LNCAP (cell line): ENCODE data around the gene SNX25.

Source experiments
- TF ChIP-seq, protein P1 (sequence below): fragments of 450-650 bp; IDR thresholded peaks from 2 replicates; pipeline ENCODE4 v1.5.1; 2017; ENCODE audit warnings: mild to moderate bottlenecking

The SNX25 gene

DNA sequence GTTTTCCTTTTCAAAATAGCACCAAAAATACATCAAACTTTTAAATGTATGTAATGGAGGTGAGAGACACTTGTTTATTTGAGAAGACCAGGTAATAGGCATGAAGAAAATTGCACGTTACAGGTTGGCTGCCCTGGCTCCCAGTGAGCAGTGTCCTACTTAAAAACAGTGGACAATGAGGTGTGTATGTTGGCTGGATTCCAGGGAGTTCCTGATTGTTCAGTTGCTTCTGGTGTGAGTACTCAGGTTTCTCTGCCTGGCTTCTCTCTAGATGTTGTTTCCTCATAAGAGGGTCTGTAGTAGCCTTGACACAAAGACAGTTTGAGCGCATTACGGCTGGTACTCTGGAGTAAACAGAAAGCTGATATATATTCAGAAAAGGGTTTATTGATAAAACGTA, 29.4 kb downstream of the SNX25 start:
- TF ChIP-seq, protein P1, sequence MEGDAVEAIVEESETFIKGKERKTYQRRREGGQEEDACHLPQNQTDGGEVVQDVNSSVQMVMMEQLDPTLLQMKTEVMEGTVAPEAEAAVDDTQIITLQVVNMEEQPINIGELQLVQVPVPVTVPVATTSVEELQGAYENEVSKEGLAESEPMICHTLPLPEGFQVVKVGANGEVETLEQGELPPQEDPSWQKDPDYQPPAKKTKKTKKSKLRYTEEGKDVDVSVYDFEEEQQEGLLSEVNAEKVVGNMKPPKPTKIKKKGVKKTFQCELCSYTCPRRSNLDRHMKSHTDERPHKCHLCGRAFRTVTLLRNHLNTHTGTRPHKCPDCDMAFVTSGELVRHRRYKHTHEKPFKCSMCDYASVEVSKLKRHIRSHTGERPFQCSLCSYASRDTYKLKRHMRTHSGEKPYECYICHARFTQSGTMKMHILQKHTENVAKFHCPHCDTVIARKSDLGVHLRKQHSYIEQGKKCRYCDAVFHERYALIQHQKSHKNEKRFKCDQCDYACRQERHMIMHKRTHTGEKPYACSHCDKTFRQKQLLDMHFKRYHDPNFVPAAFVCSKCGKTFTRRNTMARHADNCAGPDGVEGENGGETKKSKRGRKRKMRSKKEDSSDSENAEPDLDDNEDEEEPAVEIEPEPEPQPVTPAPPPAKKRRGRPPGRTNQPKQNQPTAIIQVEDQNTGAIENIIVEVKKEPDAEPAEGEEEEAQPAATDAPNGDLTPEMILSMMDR, result no peak

DNA sequence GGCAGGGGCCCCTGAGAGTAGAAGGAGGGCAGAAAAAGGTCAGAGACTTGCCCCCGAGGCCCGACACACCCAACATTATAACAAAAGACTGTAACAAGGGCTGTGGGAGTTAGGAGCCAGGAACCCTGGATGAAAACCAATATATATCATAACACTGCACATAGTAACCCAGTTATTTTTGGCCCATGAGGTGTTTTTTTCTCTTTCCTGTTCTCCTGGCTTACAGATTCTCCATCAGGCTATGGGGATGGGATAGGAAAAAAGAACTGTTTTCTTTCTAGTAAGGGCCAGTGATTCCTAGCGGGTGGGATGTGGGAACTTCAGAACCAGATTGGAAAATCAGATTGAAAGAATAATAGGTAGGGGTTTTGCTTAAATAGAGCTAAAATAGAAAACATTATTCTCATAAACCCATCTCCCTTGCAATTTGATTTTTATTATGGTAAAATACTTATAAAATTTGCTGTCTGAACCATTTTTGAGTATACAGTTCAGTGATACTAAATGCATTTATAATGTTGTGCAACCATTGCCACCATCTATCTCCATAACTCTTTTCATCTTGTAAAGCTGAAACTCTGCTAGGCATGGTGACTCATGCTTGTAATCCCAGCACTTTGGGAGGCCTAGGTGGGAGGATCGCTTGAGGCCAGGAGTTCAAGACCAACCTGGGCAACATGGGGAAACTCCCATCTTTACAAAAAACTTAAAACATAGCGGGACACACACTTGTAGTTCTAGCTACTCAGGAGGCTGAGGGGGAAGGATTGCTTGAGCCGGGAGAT, 33.5 kb downstream of the SNX25 start:
- TF ChIP-seq, protein P1, result no peak

GRCh38 chr4:185243879-185244278, 34.5 kb downstream of the SNX25 start:
- TF ChIP-seq, protein P1, result no peak

DNA sequence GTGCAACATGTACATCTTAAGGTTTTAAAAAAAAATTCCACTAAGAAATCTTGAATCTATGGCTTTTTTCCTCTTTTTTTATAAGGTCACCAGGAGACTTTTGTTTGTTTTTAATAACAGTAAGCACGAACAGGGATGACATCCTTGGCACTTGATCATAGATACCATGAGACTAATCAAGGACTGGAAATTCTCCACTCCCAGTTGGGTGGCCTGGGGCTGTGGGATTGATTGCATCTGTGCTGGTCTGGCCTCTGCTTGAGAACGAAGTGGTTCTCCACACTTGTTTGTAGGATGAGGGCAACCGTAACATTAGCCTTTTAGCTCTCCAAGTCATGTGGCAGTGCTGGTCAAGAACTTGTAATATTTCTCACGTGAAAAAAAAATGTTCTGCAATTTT, 35.4 kb downstream of the SNX25 start:
- TF ChIP-seq, protein P1, result no peak

GRCh38 chr4:185246453-185246852, 37.1 kb downstream of the SNX25 start:
- TF ChIP-seq, protein P1, result no peak

GRCh38 chr4:185247151-185247550, 37.8 kb downstream of the SNX25 start:
- TF ChIP-seq, protein P1, result no peak

DNA sequence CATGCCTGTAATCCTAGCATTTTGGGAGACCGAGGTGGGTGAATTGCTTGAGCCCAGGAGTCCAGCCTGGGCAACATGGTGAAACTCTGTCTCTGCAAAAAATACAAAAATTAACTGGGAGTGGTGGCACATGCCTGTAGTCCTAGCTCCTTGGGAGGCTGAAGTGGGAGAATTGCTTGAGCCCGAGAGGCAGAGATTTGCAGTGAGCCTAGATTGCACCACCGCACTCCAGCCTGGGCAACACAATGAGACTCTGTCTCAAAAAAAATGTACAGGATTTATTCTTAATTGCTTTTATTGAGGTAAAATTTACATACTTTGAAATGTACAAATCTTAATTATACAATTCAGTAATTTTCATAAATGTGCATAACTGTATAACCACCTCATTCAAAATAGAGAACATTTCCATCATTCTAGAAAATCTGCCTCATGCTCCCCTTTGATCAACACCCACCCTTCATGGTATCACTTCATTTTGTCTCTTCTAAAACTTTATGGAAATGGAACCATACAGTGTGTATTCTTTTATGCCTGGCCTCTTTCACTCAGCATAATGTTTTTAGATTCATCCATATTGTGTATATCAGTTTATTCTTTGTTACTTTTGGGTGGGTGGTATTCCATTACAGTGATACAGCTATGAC, 39.1 kb downstream of the SNX25 start:
- TF ChIP-seq, protein P1, result no peak
